HepG2 (cell line): Measurements from ENCODE around the gene CCNB1IP1.
"Not testable (repeated sequence)": the region's sequence is repeated elsewhere in the genome, so short reads cannot be mapped to it uniquely, and the experiment has no call there.

Source experiments
- CTCF ChIP-seq: sonication (generic); formaldehyde crosslinking; IDR thresholded peaks from 2 replicates; pipeline ENCODE4 v1.5.0; 2020; ENCODE audit warnings: mild to moderate bottlenecking, missing genetic modification reagents, moderate library complexity
- HDAC2 ChIP-seq: sonication (generic); formaldehyde crosslinking; IDR thresholded peaks from 2 replicates; pipeline ENCODE4 v1.4.0; 2020; ENCODE audit warnings: missing genetic modification reagents
- MED8 ChIP-seq: sonication (generic); formaldehyde crosslinking; IDR thresholded peaks from 2 replicates; pipeline ENCODE4 v1.8.1; 2023; ENCODE audit warnings: mild to moderate bottlenecking, missing genetic modification reagents; ENCODE audit not compliant: insufficient replicate concordance
- MXD1 ChIP-seq: sonication (generic); formaldehyde crosslinking; IDR thresholded peaks from 2 replicates; pipeline ENCODE4 v1.4.0; 2020; ENCODE audit warnings: mild to moderate bottlenecking, missing genetic modification reagents
- PREB ChIP-seq: sonication (generic); formaldehyde crosslinking; IDR thresholded peaks from 2 replicates; pipeline ENCODE4 v1.4.0; 2020; ENCODE audit warnings: missing genetic modification reagents
- SRSF4 ChIP-seq: fragments of 200-400 bp; formaldehyde crosslinking; IDR thresholded peaks from one replicate; pipeline ENCODE4 v1.6.1; 2018; ENCODE audit warnings: mild to moderate bottlenecking, low read depth, low read length, moderate library complexity; ENCODE audit not compliant: poor library complexity, severe bottlenecking
- STAG1 ChIP-seq: sonication (generic); formaldehyde crosslinking; IDR thresholded peaks from 2 replicates; pipeline ENCODE4 v1.4.0; 2020; ENCODE audit warnings: missing genetic modification reagents
- TBP ChIP-seq: sonication (generic); formaldehyde crosslinking; IDR thresholded peaks from 2 replicates; pipeline ENCODE4 v1.5.0; 2020; ENCODE audit warnings: missing genetic modification reagents
- TCF12 ChIP-seq, 2 experiments: fragments of 450-650 bp in 1 of 2; sonication (generic) in 1 of 2; formaldehyde crosslinking in 1 of 2; IDR thresholded peaks; 2 replicates each; pipeline versions ENCODE4 v1.6.1 to v1.8.0; 2017 to 2022; ENCODE audit warnings: antibody characterized with exemption in 1 of 2, mild to moderate bottlenecking in 1 of 2, missing genetic modification reagents in 1 of 2, moderate library complexity in 1 of 2
- ZNF512 ChIP-seq: sonication (generic); formaldehyde crosslinking; IDR thresholded peaks from 2 replicates; pipeline ENCODE4 v1.4.0; 2020; ENCODE audit warnings: mild to moderate bottlenecking, missing genetic modification reagents
- ZSCAN29 ChIP-seq: sonication (generic); formaldehyde crosslinking; conservative IDR thresholded peaks from 2 replicates; pipeline ENCODE4 v1.4.0; 2020; ENCODE audit warnings: mild to moderate bottlenecking, missing genetic modification reagents

- not testable (repeated sequence) for TF ChIP-seq SRSF4; MED8 (CRISPR knock-in tag); MXD1 (CRISPR knock-in tag); TBP (CRISPR knock-in tag); STAG1 (CRISPR knock-in tag); ZNF512 (CRISPR knock-in tag); HDAC2 (CRISPR knock-in tag); PREB; ZSCAN29 (CRISPR knock-in tag); CTCF; TCF12 (IDR thresholded peaks at IDR 0.05); TCF12 (CRISPR knock-in tag; IDR thresholded peaks at IDR 0.05)
These were observed 51.1 kb downstream of the CCNB1IP1 start for GRCh38 chr14:20281998-20282397.
